ENCODE results near the gene STX8.
A peak's percentile ranks its signal among the peaks of the same experiment; 100 is the strongest.

Gene STX8

DNA sequence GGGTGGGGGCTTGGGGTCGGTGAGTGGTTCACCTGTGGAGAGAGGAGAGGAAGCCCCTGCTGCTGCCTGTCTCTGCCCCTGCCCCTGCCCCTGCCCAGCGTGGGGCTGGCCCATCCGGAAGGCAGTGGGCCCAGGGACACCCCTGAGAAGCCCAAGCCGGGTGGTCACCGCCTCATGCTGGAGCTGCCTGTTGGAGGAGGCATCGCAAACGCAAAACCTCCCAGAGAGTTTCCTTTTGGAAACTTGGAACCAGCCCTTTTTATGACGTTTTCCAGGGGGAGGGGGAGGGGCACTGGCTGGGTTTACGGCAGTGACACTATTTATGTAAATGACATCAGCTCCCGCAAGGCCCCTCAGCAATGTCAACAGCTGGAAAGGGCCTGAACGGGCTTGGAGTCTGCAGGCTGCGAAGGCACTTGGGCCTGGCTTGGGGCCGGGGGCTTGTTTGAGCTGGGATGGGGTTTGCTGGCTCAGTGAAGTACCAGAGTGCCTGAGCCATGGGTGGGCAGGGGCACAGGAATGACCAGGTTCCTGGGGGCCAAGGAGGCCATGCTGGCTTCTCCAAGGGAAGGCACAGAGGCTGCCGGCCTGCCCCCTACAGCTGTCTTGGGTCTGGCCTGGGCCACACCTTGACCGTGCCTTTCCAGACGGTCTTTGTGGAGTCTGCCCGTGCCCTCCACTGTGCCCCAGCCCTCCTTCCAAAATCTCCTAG is 334.8 kb downstream of the STX8 start (continued):
- TF ChIP-seq ZBTB8A (tag by site-specific recombination; IDR thresholded peaks at IDR 0.05) (peak; percentile 80), ZNF626 (tag by site-specific recombination; IDR thresholded peaks at IDR 0.05) (no peak), OVOL3 (tag by site-specific recombination; IDR thresholded peaks at IDR 0.05) (no peak), ZNF830 (tag by site-specific recombination; IDR thresholded peaks at IDR 0.05; ENCODE audit: low read depth) (no peak), ZNF624 (tag by site-specific recombination; IDR thresholded peaks at IDR 0.05) (no peak), ZNF133 (tag by site-specific recombination; IDR thresholded peaks at IDR 0.05) (no peak), ZNF223 (tag by site-specific recombination; IDR thresholded peaks at IDR 0.05) (no peak), OSR2 (tag by site-specific recombination; IDR thresholded peaks at IDR 0.05) (no peak; the same call in 1 of the 2 replicates), FEZF1 (tag by site-specific recombination; IDR thresholded peaks at IDR 0.05) (no peak), ZSCAN30 (tag by site-specific recombination; IDR thresholded peaks at IDR 0.05) (no peak), ZSCAN23 (tag by site-specific recombination; IDR thresholded peaks at IDR 0.05) (no peak), ZNF174 (tag by site-specific recombination; IDR thresholded peaks at IDR 0.05) (no peak), ZNF664 (tag by site-specific recombination; IDR thresholded peaks at IDR 0.05) (no peak), ZNF426 (tag by site-specific recombination; IDR thresholded peaks at IDR 0.05) (no peak), ZNF19 (tag by site-specific recombination; IDR thresholded peaks at IDR 0.05; ENCODE audit: low read depth) (no peak), GLIS2 (tag by site-specific recombination; IDR thresholded peaks at IDR 0.05) (no peak; the same call in none of the 2 replicates), ZNF114 (tag by site-specific recombination; IDR thresholded peaks at IDR 0.05) (no peak), ZNF621 (tag by site-specific recombination; IDR thresholded peaks at IDR 0.05) (no peak)
- TF ChIP-seq, protein P1, sequence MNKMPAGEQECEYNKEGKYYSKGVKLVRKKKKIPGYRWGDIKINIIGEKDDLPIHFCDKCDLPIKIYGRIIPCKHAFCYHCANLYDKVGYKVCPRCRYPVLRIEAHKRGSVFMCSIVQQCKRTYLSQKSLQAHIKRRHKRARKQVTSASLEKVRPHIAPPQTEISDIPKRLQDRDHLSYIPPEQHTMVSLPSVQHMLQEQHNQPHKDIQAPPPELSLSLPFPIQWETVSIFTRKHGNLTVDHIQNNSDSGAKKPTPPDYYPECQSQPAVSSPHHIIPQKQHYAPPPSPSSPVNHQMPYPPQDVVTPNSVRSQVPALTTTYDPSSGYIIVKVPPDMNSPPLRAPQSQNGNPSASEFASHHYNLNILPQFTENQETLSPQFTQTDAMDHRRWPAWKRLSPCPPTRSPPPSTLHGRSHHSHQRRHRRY (tag by site-specific recombination; IDR thresholded peaks at IDR 0.05): no peak
- TF ChIP-seq, protein P2, sequence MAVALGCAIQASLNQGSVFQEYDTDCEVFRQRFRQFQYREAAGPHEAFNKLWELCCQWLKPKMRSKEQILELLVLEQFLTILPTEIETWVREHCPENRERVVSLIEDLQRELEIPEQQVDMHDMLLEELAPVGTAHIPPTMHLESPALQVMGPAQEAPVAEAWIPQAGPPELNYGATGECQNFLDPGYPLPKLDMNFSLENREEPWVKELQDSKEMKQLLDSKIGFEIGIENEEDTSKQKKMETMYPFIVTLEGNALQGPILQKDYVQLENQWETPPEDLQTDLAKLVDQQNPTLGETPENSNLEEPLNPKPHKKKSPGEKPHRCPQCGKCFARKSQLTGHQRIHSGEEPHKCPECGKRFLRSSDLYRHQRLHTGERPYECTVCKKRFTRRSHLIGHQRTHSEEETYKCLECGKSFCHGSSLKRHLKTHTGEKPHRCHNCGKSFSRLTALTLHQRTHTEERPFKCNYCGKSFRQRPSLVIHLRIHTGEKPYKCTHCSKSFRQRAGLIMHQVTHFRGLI (tag by site-specific recombination; IDR thresholded peaks at IDR 0.05): peak; percentile 84; the same call in 1 of the 2 replicates
- TF ChIP-seq, protein P3, sequence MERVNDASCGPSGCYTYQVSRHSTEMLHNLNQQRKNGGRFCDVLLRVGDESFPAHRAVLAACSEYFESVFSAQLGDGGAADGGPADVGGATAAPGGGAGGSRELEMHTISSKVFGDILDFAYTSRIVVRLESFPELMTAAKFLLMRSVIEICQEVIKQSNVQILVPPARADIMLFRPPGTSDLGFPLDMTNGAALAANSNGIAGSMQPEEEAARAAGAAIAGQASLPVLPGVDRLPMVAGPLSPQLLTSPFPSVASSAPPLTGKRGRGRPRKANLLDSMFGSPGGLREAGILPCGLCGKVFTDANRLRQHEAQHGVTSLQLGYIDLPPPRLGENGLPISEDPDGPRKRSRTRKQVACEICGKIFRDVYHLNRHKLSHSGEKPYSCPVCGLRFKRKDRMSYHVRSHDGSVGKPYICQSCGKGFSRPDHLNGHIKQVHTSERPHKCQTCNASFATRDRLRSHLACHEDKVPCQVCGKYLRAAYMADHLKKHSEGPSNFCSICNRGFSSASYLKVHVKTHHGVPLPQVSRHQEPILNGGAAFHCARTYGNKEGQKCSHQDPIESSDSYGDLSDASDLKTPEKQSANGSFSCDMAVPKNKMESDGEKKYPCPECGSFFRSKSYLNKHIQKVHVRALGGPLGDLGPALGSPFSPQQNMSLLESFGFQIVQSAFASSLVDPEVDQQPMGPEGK (tag by site-specific recombination; IDR thresholded peaks at IDR 0.05): peak; percentile 78
- TF ChIP-seq, protein P4, sequence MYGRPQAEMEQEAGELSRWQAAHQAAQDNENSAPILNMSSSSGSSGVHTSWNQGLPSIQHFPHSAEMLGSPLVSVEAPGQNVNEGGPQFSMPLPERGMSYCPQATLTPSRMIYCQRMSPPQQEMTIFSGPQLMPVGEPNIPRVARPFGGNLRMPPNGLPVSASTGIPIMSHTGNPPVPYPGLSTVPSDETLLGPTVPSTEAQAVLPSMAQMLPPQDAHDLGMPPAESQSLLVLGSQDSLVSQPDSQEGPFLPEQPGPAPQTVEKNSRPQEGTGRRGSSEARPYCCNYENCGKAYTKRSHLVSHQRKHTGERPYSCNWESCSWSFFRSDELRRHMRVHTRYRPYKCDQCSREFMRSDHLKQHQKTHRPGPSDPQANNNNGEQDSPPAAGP (tag by site-specific recombination; IDR thresholded peaks at IDR 0.05): peak; percentile 68
- TF ChIP-seq, protein P5, sequence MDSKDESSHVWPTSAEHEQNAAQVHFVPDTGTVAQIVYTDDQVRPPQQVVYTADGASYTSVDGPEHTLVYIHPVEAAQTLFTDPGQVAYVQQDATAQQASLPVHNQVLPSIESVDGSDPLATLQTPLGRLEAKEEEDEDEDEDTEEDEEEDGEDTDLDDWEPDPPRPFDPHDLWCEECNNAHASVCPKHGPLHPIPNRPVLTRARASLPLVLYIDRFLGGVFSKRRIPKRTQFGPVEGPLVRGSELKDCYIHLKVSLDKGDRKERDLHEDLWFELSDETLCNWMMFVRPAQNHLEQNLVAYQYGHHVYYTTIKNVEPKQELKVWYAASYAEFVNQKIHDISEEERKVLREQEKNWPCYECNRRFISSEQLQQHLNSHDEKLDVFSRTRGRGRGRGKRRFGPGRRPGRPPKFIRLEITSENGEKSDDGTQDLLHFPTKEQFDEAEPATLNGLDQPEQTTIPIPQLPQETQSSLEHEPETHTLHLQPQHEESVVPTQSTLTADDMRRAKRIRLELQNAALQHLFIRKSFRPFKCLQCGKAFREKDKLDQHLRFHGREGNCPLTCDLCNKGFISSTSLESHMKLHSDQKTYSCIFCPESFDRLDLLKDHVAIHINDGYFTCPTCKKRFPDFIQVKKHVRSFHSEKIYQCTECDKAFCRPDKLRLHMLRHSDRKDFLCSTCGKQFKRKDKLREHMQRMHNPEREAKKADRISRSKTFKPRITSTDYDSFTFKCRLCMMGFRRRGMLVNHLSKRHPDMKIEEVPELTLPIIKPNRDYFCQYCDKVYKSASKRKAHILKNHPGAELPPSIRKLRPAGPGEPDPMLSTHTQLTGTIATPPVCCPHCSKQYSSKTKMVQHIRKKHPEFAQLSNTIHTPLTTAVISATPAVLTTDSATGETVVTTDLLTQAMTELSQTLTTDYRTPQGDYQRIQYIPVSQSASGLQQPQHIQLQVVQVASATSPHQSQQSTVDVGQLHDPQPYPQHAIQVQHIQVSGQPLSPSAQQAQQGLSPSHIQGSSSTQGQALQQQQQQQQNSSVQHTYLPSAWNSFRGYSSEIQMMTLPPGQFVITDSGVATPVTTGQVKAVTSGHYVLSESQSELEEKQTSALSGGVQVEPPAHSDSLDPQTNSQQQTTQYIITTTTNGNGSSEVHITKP (tag by site-specific recombination; IDR thresholded peaks at IDR 0.05): peak; percentile 98
- TF ChIP-seq, protein P6, sequence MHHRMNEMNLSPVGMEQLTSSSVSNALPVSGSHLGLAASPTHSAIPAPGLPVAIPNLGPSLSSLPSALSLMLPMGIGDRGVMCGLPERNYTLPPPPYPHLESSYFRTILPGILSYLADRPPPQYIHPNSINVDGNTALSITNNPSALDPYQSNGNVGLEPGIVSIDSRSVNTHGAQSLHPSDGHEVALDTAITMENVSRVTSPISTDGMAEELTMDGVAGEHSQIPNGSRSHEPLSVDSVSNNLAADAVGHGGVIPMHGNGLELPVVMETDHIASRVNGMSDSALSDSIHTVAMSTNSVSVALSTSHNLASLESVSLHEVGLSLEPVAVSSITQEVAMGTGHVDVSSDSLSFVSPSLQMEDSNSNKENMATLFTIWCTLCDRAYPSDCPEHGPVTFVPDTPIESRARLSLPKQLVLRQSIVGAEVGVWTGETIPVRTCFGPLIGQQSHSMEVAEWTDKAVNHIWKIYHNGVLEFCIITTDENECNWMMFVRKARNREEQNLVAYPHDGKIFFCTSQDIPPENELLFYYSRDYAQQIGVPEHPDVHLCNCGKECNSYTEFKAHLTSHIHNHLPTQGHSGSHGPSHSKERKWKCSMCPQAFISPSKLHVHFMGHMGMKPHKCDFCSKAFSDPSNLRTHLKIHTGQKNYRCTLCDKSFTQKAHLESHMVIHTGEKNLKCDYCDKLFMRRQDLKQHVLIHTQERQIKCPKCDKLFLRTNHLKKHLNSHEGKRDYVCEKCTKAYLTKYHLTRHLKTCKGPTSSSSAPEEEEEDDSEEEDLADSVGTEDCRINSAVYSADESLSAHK (tag by site-specific recombination; IDR thresholded peaks at IDR 0.05): no peak
- TF ChIP-seq, protein P7, sequence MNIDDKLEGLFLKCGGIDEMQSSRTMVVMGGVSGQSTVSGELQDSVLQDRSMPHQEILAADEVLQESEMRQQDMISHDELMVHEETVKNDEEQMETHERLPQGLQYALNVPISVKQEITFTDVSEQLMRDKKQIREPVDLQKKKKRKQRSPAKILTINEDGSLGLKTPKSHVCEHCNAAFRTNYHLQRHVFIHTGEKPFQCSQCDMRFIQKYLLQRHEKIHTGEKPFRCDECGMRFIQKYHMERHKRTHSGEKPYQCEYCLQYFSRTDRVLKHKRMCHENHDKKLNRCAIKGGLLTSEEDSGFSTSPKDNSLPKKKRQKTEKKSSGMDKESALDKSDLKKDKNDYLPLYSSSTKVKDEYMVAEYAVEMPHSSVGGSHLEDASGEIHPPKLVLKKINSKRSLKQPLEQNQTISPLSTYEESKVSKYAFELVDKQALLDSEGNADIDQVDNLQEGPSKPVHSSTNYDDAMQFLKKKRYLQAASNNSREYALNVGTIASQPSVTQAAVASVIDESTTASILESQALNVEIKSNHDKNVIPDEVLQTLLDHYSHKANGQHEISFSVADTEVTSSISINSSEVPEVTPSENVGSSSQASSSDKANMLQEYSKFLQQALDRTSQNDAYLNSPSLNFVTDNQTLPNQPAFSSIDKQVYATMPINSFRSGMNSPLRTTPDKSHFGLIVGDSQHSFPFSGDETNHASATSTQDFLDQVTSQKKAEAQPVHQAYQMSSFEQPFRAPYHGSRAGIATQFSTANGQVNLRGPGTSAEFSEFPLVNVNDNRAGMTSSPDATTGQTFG (tag by site-specific recombination; IDR thresholded peaks at IDR 0.05; ENCODE audit: borderline replicate concordance): no peak

All from HEK293 (cell line).